ENCODE results near the gene PRKCB.

PRKCB gene

GRCh38 chr16:24195221-24195620 lies 359.4 kb downstream of the PRKCB start:
- Histone ChIP-seq H3K79me2 (no peaks in the 10 kb centered on the region), H3K9me3 (ENCODE audit: control insufficient read depth, low read length) (no peaks in the 10 kb centered on the region), H3K36me3 (ENCODE audit: control insufficient read depth, insufficient read depth, low read length) (no peaks in the 10 kb centered on the region), H3K4me1 (no peaks in the 10 kb centered on the region), H3K4me2 (ENCODE audit: low read length) (no peak overlapping the region), H3K9ac (no peak overlapping the region), H3K27ac (no peak overlapping the region), H3K4me3 (ENCODE audit: low read depth, low read length) (no peak overlapping the region), H2AFZ (no peak overlapping the region), H3K27me3 (ENCODE audit: control insufficient read depth, insufficient read depth, low read length) (no peaks in the 10 kb centered on the region)
- no peak for TF ChIP-seq CTCF (IDR thresholded peaks at IDR 0.05)

GRCh38 chr16:24198807-24199533 lies 363.2 kb downstream of the PRKCB start:
- no peaks in the 10 kb centered on the region for H3K4me1 ChIP-seq
- no peaks in the 10 kb centered on the region for H3K36me3 ChIP-seq (ENCODE audit: control insufficient read depth, insufficient read depth, low read length)
- no peaks in the 10 kb centered on the region for H3K9me3 ChIP-seq (ENCODE audit: control insufficient read depth, low read length)
- H3K9ac ChIP-seq = no peak overlapping the region
- no peak overlapping the region for H3K4me2 ChIP-seq (ENCODE audit: low read length)
- no peaks in the 10 kb centered on the region for H3K79me2 ChIP-seq
- no peak overlapping the region for H3K27ac ChIP-seq
- no peak overlapping the region for H3K4me3 ChIP-seq (ENCODE audit: low read depth, low read length)
- H2AFZ ChIP-seq = no peak overlapping the region
- no peak for TF ChIP-seq CTCF (IDR thresholded peaks at IDR 0.05)
- H3K27me3 ChIP-seq (ENCODE audit: control insufficient read depth, insufficient read depth, low read length) = no peaks in the 10 kb centered on the region

GRCh38 chr16:24203675-24204074 lies 367.9 kb downstream of the PRKCB start:
- no peaks in the 10 kb centered on the region for H3K4me1 ChIP-seq
- H3K9ac ChIP-seq = no peak overlapping the region
- no peaks in the 10 kb centered on the region for H3K36me3 ChIP-seq (ENCODE audit: control insufficient read depth, insufficient read depth, low read length)
- H3K4me3 ChIP-seq (ENCODE audit: low read depth, low read length) = no peak overlapping the region
- H2AFZ ChIP-seq = no peak overlapping the region
- no peak overlapping the region for H3K4me2 ChIP-seq (ENCODE audit: low read length)
- no peaks in the 10 kb centered on the region for H3K27me3 ChIP-seq (ENCODE audit: control insufficient read depth, insufficient read depth, low read length)
- no peaks in the 10 kb centered on the region for H3K79me2 ChIP-seq
- no peaks in the 10 kb centered on the region for H3K9me3 ChIP-seq (ENCODE audit: control insufficient read depth, low read length)
- no peak overlapping the region for H3K27ac ChIP-seq
- TF ChIP-seq CTCF (IDR thresholded peaks at IDR 0.05) = no peak

- H3K9ac ChIP-seq = no peak overlapping the region
- no peak for TF ChIP-seq CTCF (IDR thresholded peaks at IDR 0.05)
- H3K4me2 ChIP-seq (ENCODE audit: low read length) = no peak overlapping the region
- H3K9me3 ChIP-seq (ENCODE audit: control insufficient read depth, low read length) = no peaks in the 10 kb centered on the region
- H3K27me3 ChIP-seq (ENCODE audit: control insufficient read depth, insufficient read depth, low read length) = no peaks in the 10 kb centered on the region
- no peaks in the 10 kb centered on the region for H3K79me2 ChIP-seq
- H3K36me3 ChIP-seq (ENCODE audit: control insufficient read depth, insufficient read depth, low read length) = no peaks in the 10 kb centered on the region
- no peak overlapping the region for H3K4me3 ChIP-seq (ENCODE audit: low read depth, low read length)
- H2AFZ ChIP-seq = no peak overlapping the region
- no peaks in the 10 kb centered on the region for H3K4me1 ChIP-seq
- no peak overlapping the region for H3K27ac ChIP-seq
These were observed 368.4 kb downstream of the PRKCB start for GRCh38 chr16:24204150-24204665.

GRCh38 chr16:24206926-24207325 lies 371.1 kb downstream of the PRKCB start:
- Histone ChIP-seq H3K9ac (no peak overlapping the region), H3K79me2 (no peaks in the 10 kb centered on the region), H3K27ac (no peak overlapping the region), H3K36me3 (ENCODE audit: control insufficient read depth, insufficient read depth, low read length) (no peaks in the 10 kb centered on the region), H3K27me3 (ENCODE audit: control insufficient read depth, insufficient read depth, low read length) (no peaks in the 10 kb centered on the region), H2AFZ (no peak overlapping the region), H3K9me3 (ENCODE audit: control insufficient read depth, low read length) (no peaks in the 10 kb centered on the region), H3K4me1 (no peaks in the 10 kb centered on the region), H3K4me2 (ENCODE audit: low read length) (no peak overlapping the region), H3K4me3 (ENCODE audit: low read depth, low read length) (no peak overlapping the region)
- TF ChIP-seq CTCF (IDR thresholded peaks at IDR 0.05) = no peak

All from parathyroid adenoma (tissue), 2 donors.